ENCODE measurements around the gene SWAP70.

SWAP70 gene

DNA sequence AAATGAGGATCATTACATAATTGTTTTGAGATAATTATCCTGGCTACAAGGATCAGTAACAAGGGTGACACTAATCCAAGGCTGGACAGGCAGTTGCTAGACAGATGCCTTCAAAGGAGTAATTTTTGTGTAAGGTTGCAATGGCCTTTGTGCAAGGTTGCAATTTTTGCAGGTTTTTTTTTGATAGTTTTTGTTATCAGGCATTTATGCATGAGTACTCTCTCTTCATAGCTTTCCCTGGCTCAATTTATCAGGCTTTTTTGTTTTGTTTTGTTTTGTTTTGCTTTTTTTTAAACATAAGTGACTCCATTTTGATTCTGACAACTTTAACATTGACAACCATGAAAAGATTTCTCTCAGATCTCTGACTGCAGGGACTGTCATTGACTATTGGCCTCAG lies 110.2 kb downstream of the SWAP70 start:
- Mint-ChIP-seq H3K4me1 (peaks cover 50% of the 10 kb centered on the region), H3K9me3 (no peaks in the 10 kb centered on the region), H3K27me3 (ENCODE audit: low read depth) (no peaks in the 10 kb centered on the region), H3K27ac (peak overlapping the region in 2 of 3 experiments; percentile 33 to 36), H3K4me3 (no peak overlapping the region), H3K36me3 (ENCODE audit: low read depth) (peaks cover 28% of the 10 kb centered on the region)
- TF ChIP-seq, protein P1, sequence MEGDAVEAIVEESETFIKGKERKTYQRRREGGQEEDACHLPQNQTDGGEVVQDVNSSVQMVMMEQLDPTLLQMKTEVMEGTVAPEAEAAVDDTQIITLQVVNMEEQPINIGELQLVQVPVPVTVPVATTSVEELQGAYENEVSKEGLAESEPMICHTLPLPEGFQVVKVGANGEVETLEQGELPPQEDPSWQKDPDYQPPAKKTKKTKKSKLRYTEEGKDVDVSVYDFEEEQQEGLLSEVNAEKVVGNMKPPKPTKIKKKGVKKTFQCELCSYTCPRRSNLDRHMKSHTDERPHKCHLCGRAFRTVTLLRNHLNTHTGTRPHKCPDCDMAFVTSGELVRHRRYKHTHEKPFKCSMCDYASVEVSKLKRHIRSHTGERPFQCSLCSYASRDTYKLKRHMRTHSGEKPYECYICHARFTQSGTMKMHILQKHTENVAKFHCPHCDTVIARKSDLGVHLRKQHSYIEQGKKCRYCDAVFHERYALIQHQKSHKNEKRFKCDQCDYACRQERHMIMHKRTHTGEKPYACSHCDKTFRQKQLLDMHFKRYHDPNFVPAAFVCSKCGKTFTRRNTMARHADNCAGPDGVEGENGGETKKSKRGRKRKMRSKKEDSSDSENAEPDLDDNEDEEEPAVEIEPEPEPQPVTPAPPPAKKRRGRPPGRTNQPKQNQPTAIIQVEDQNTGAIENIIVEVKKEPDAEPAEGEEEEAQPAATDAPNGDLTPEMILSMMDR (IDR thresholded peaks at IDR 0.05; ENCODE audit: unreplicated experiment in 3 of 3), result no peak

DNA sequence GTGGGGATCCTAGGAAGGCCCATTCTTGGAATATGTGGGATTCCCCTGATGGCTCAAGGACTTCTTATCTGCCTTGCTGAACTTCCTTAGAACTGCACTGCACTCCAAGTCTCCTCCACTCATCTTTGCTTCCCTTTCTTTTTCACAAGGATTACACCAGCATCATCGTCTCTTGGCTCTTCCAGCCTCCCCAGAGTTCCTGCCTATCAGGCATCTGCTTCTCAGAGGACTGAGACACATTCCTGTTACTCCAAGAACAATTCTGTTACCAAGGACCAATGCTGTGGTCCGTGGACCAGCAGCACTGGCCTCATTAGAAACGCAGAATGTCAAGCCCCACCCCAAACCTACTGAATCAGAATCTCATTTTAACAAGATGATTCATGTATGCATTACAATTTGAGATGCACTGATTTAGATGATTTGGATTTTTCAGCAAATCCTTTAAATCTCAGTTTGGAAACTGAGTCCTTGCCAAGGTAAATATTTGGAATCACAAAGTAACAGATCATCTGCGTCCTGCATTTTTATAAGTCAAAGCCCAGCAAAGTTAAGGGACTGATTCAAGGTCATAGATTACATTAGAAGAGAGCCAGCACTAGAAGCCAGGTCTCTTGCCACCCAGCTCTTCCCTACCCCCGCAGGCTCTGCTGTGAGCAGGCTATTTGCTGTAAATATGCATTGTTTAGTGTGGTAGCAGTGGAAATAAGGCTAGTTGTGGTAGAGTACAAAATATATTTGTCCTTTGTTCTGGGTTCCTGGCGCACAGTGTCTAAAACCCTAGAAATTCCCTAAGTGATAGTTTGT lies 110.9 kb downstream of the SWAP70 start:
- Mint-ChIP-seq H3K4me1 (peaks cover 43% of the 10 kb centered on the region), H3K4me3 (no peak overlapping the region), H3K9me3 (no peaks in the 10 kb centered on the region), H3K27ac (peak overlapping the region in 2 of 3 experiments; percentile 33 to 36), H3K27me3 (ENCODE audit: low read depth) (no peaks in the 10 kb centered on the region), H3K36me3 (ENCODE audit: low read depth) (peaks cover 31% of the 10 kb centered on the region)
- TF ChIP-seq, protein P1 (IDR thresholded peaks at IDR 0.05; ENCODE audit: unreplicated experiment in 3 of 3), result no peak

DNA sequence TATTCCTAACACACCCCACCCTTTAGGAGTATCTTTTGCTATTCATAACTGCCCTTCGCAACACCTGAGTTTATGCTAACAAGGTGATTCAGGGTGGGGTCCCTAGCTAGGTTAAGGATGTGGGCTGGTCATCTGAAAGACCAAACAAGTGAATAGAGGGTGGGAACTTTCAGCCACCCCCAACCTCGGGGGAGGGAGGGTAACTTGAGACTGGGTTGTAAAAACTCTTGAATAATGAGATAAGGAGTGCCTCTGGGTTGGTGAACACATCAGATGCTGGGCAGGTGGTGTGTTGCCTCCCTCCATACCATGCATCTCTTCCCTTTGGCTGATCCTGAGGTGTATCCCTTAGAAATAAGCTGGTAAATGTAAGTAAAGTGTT lies 111.5 kb downstream of the SWAP70 start:
- H3K27me3 Mint-ChIP-seq (ENCODE audit: low read depth), result no peaks in the 10 kb centered on the region
- H3K9me3 Mint-ChIP-seq, result no peaks in the 10 kb centered on the region
- TF ChIP-seq, protein P1 (IDR thresholded peaks at IDR 0.05; ENCODE audit: unreplicated experiment in 3 of 3), result no peak
- H3K4me3 Mint-ChIP-seq, result no peak overlapping the region
- H3K4me1 Mint-ChIP-seq, result peaks cover 39% of the 10 kb centered on the region
- peak overlapping the region in 2 of 3 experiments; percentile 33 to 36 for H3K27ac Mint-ChIP-seq
- H3K36me3 Mint-ChIP-seq (ENCODE audit: low read depth), result peaks cover 37% of the 10 kb centered on the region

DNA sequence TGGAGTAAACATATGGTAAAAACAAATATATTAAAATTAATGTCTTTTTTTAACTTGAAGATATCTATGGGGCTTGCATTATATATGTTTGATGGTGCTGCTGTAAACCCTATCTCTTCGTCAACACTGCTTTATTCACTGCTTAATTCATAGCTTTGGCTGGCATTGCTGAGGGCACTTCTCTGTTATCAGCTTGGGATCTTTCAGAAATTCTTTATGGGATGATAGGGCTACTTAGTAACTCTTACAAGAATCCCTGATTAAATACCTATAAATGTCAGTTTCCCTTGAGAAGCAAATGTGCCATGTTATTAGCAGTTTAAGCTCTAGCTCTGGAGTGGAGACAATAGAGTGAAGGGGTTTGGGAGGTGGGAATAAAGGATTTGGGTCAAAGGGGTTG lies 112.3 kb downstream of the SWAP70 start:
- Mint-ChIP-seq H3K27me3 (ENCODE audit: low read depth) (no peaks in the 10 kb centered on the region), H3K9me3 (no peaks in the 10 kb centered on the region), H3K27ac (no peak overlapping the region), H3K4me3 (no peak overlapping the region), H3K4me1 (peaks cover 33% of the 10 kb centered on the region), H3K36me3 (ENCODE audit: low read depth) (peaks cover 45% of the 10 kb centered on the region)
- TF ChIP-seq, protein P1 (IDR thresholded peaks at IDR 0.05; ENCODE audit: unreplicated experiment in 3 of 3), result no peak

DNA sequence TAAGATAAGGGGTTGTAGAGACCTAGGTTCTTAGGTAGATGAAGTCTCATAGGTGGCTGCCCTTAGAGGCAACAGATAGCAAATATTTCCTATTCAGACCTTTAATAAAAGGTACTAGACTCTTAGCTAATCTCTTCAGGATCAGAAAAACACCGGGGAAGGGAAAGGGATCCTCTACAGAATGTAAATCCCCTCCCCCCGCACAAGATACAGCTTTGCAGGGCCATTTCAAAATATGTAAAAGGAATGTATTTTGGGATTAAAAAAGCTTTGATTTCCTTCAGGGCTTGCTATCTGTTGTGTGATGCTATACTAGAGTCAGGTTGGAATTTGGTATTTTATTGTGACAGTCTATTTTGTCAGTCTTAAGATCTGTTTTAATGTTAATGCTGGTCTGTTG lies 113.2 kb downstream of the SWAP70 start:
- no peaks in the 10 kb centered on the region for H3K9me3 Mint-ChIP-seq
- no peak overlapping the region for H3K27ac Mint-ChIP-seq
- H3K27me3 Mint-ChIP-seq (ENCODE audit: low read depth), result no peaks in the 10 kb centered on the region
- no peak overlapping the region for H3K4me3 Mint-ChIP-seq
- H3K4me1 Mint-ChIP-seq, result peaks cover 24% of the 10 kb centered on the region
- TF ChIP-seq, protein P1 (IDR thresholded peaks at IDR 0.05; ENCODE audit: unreplicated experiment in 3 of 3), result no peak
- peaks cover 49% of the 10 kb centered on the region for H3K36me3 Mint-ChIP-seq (ENCODE audit: low read depth)

DNA sequence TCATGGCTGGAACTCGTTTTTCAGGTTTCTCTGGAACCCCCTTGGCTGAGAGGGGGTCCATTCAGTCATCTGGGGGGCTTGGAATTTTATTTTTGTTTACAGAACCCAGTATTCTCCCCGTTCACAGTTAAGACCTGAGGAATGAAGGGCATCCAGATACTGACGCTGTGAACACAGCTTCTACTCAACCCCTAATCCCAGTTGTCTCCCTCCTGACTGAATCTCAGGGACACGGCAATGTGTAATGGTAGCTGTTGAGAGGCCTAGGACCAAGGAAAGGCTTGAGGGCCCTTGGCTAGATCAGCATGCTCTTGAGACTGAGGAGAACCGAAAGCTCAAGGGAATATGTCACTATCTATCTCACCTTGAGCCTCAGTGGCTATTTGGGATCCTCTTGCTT lies 113.6 kb downstream of the SWAP70 start:
- H3K36me3 Mint-ChIP-seq (ENCODE audit: low read depth), result peaks cover 52% of the 10 kb centered on the region

More for the DNA sequence above, 113.6 kb downstream of the SWAP70 start:
- peaks cover 20% of the 10 kb centered on the region for H3K4me1 Mint-ChIP-seq
- TF ChIP-seq, protein P1 (IDR thresholded peaks at IDR 0.05; ENCODE audit: unreplicated experiment in 3 of 3), result no peak
- no peaks in the 10 kb centered on the region for H3K9me3 Mint-ChIP-seq
- H3K27me3 Mint-ChIP-seq (ENCODE audit: low read depth), result no peaks in the 10 kb centered on the region
- no peak overlapping the region for H3K27ac Mint-ChIP-seq
- H3K4me3 Mint-ChIP-seq, result no peak overlapping the region

Measured in nephron (organoid).